ENCODE results near the gene CCSER2.

DNA sequence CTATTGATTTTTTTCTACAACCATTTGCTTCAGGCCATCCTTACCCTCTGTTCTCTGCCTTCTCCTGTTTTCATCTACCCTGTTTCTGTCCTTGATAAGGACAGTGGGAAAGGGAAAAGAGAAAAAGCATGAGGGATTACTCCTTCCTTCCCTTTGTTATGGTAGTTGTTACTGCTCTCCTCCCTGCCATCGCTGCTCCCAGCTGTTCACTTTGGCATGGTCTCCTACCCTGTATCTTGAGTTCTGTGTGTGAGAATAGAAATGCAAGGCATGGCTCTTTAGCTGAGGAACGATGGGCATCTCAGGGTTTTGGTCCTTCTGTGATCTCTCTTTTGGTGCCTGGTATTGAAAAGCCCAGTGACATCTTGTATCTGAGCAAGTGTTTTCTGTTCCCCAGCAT, 6.4 kb downstream of the CCSER2 start:
- TF ChIP-seq HDGF (IDR thresholded peaks at IDR 0.05; ENCODE audit: borderline replicate concordance) (no peak), ZNF384 (IDR thresholded peaks at IDR 0.05) (no peak), SP1 (IDR thresholded peaks at IDR 0.05) (no peak)
